ENCODE results near the gene EHMT1. TPM values are rescaled to one million over a fixed set of nuclear protein-coding genes. Genes with fewer than 3 reads are reported as not detected.
A peak's percentile ranks its signal among the peaks of the same experiment; 100 is the strongest.

Gene EHMT1
- total and polyA plus RNA-seq, 9 of the 15 experiments (the other 6 are each of a cell fraction or from before 2014, with no cell fraction given), result 2.2 to 76.0 (median 36.4) TPM

DNA sequence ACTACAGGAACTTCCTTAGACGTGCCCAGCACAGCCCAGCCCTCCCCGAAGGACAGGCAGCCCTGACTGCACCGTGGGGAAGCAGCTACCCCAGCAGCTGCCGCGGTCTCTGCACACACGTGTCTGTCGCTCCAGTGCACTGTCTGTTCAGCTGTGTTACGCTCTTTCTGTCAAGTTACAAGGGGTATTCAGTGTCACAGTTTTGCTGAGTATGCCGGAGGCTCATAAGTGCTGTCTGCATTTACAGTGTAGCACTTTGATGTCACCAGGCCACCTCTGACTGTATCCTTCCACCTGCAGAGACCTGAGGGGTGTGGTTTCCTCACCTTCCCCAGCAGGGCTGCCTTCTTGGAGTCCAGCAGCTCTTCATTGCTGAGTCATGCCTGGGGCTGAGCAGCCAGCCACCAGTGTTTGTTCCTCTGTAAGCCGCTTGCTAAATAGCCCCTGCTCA, 126.8 kb downstream of the EHMT1 start (continued):
- TF ChIP-seq, protein P1, sequence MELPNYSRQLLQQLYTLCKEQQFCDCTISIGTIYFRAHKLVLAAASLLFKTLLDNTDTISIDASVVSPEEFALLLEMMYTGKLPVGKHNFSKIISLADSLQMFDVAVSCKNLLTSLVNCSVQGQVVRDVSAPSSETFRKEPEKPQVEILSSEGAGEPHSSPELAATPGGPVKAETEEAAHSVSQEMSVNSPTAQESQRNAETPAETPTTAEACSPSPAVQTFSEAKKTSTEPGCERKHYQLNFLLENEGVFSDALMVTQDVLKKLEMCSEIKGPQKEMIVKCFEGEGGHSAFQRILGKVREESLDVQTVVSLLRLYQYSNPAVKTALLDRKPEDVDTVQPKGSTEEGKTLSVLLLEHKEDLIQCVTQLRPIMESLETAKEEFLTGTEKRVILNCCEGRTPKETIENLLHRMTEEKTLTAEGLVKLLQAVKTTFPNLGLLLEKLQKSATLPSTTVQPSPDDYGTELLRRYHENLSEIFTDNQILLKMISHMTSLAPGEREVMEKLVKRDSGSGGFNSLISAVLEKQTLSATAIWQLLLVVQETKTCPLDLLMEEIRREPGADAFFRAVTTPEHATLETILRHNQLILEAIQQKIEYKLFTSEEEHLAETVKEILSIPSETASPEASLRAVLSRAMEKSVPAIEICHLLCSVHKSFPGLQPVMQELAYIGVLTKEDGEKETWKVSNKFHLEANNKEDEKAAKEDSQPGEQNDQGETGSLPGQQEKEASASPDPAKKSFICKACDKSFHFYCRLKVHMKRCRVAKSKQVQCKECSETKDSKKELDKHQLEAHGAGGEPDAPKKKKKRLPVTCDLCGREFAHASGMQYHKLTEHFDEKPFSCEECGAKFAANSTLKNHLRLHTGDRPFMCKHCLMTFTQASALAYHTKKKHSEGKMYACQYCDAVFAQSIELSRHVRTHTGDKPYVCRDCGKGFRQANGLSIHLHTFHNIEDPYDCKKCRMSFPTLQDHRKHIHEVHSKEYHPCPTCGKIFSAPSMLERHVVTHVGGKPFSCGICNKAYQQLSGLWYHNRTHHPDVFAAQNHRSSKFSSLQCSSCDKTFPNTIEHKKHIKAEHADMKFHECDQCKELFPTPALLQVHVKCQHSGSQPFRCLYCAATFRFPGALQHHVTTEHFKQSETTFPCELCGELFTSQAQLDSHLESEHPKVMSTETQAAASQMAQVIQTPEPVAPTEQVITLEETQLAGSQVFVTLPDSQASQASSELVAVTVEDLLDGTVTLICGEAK (IDR thresholded peaks at IDR 0.05), result no peak
- TF ChIP-seq, protein P1 (CRISPR knock-in tag; IDR thresholded peaks at IDR 0.05), result no peak
- TF ChIP-seq, protein P2, sequence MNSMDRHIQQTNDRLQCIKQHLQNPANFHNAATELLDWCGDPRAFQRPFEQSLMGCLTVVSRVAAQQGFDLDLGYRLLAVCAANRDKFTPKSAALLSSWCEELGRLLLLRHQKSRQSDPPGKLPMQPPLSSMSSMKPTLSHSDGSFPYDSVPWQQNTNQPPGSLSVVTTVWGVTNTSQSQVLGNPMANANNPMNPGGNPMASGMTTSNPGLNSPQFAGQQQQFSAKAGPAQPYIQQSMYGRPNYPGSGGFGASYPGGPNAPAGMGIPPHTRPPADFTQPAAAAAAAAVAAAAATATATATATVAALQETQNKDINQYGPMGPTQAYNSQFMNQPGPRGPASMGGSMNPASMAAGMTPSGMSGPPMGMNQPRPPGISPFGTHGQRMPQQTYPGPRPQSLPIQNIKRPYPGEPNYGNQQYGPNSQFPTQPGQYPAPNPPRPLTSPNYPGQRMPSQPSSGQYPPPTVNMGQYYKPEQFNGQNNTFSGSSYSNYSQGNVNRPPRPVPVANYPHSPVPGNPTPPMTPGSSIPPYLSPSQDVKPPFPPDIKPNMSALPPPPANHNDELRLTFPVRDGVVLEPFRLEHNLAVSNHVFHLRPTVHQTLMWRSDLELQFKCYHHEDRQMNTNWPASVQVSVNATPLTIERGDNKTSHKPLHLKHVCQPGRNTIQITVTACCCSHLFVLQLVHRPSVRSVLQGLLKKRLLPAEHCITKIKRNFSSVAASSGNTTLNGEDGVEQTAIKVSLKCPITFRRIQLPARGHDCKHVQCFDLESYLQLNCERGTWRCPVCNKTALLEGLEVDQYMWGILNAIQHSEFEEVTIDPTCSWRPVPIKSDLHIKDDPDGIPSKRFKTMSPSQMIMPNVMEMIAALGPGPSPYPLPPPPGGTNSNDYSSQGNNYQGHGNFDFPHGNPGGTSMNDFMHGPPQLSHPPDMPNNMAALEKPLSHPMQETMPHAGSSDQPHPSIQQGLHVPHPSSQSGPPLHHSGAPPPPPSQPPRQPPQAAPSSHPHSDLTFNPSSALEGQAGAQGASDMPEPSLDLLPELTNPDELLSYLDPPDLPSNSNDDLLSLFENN (IDR thresholded peaks at IDR 0.05; ENCODE audit: low read depth in 2 of 2, low read length in 2 of 2), result no peak
- TF ChIP-seq NFE2 (IDR thresholded peaks at IDR 0.05; ENCODE audit: low read depth) (peak; percentile 91), WHSC1 (IDR thresholded peaks at IDR 0.05; ENCODE audit: low read length) (peak; percentile 81)
- TF ChIP-seq, protein P3, sequence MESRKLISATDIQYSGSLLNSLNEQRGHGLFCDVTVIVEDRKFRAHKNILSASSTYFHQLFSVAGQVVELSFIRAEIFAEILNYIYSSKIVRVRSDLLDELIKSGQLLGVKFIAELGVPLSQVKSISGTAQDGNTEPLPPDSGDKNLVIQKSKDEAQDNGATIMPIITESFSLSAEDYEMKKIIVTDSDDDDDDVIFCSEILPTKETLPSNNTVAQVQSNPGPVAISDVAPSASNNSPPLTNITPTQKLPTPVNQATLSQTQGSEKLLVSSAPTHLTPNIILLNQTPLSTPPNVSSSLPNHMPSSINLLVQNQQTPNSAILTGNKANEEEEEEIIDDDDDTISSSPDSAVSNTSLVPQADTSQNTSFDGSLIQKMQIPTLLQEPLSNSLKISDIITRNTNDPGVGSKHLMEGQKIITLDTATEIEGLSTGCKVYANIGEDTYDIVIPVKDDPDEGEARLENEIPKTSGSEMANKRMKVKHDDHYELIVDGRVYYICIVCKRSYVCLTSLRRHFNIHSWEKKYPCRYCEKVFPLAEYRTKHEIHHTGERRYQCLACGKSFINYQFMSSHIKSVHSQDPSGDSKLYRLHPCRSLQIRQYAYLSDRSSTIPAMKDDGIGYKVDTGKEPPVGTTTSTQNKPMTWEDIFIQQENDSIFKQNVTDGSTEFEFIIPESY (CRISPR knock-in tag; IDR thresholded peaks at IDR 0.05), result peak; percentile 35; the same call in 1 of the 2 replicates
- TF ChIP-seq, protein P4, sequence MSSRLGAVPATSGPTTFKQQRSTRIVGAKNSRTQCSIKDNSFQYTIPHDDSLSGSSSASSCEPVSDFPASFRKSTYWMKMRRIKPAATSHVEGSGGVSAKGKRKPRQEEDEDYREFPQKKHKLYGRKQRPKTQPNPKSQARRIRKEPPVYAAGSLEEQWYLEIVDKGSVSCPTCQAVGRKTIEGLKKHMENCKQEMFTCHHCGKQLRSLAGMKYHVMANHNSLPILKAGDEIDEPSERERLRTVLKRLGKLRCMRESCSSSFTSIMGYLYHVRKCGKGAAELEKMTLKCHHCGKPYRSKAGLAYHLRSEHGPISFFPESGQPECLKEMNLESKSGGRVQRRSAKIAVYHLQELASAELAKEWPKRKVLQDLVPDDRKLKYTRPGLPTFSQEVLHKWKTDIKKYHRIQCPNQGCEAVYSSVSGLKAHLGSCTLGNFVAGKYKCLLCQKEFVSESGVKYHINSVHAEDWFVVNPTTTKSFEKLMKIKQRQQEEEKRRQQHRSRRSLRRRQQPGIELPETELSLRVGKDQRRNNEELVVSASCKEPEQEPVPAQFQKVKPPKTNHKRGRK (tag; IDR thresholded peaks at IDR 0.05), result no peak
- TF ChIP-seq, protein P5, sequence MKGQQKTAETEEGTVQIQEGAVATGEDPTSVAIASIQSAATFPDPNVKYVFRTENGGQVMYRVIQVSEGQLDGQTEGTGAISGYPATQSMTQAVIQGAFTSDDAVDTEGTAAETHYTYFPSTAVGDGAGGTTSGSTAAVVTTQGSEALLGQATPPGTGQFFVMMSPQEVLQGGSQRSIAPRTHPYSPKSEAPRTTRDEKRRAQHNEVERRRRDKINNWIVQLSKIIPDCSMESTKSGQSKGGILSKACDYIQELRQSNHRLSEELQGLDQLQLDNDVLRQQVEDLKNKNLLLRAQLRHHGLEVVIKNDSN (CRISPR knock-in tag; IDR thresholded peaks at IDR 0.05), result no peak
